SK-N-SH (cell line): ENCODE results near the gene CFAP99. TPM values are rescaled to one million over a fixed set of nuclear protein-coding genes. Genes with fewer than 3 reads are reported as not detected.

Experiments used
- CTCF ChIA-PET: fragments of 300-600, 350-600 bp; formaldehyde crosslinking; extraction: SDS; loops from one replicate; lab custom pipeline; 2021; lab: Yijun Ruan, JAX
- POLR2A ChIA-PET: fragments of 350-600 bp; sonication (Branson Sonifier 250); formaldehyde crosslinking; extraction: SDS; loops from one replicate; lab custom pipeline; 2020; ENCODE audit warnings: antibody characterized with exemption, inconsistent platforms; lab: Yijun Ruan, JAX
- DNase-seq: peaks from one replicate; pipeline ENCODE4 v3.0.0; 2012
- H2AFZ ChIP-seq: fragments of 200-600 bp; sonication (generic); 2 replicates; pipeline ENCODE4 v1.8.1; 2016; ENCODE audit warnings: antibody characterized with exemption, mild to moderate bottlenecking, low read depth
- H3F3A ChIP-seq: fragments of 200-600 bp; sonication (generic); replicated peaks from 2 replicates; pipeline ENCODE3; 2016; ENCODE audit warnings: antibody characterized with exemption, mild to moderate bottlenecking; ENCODE audit not compliant: insufficient read depth
- H3K27ac ChIP-seq, 2 experiments: fragments of 200-500 bp in 1 of 2; fragments of 200-600 bp in 1 of 2; sonication (Bioruptor generic) in 1 of 2; sonication (generic), shearing (Covaris generic) in 1 of 2; 2 replicates each; pipeline versions ENCODE4 v1.5.1 to v1.6.1; 2014 to 2016; ENCODE audit warnings: low read depth in 2 of 2, inconsistent platforms in 1 of 2, low read length in 1 of 2, mild to moderate bottlenecking in 1 of 2, mixed read lengths in 1 of 2
- H3K27me3 ChIP-seq: fragments of 200-600 bp; sonication (generic), shearing (Covaris generic); 2 replicates; pipeline ENCODE4 v1.6.1; 2016; ENCODE audit warnings: mixed run types; ENCODE audit not compliant: insufficient read depth
- H3K36me3 ChIP-seq, 2 experiments: fragments of 200-500 bp in 1 of 2; fragments of 200-600 bp in 1 of 2; sonication (Bioruptor generic) in 1 of 2; sonication (generic) in 1 of 2; replicated peaks in 1 of 2; 2 replicates each; pipeline versions ENCODE3 to v1.5.1; 2014 to 2016; ENCODE audit warnings: low read length in 1 of 2, mild to moderate bottlenecking in 1 of 2; ENCODE audit not compliant: insufficient read depth in 2 of 2, control insufficient read depth in 1 of 2
- H3K4me1 ChIP-seq, 2 experiments: fragments of 200-500 bp in 1 of 2; fragments of 200-600 bp in 1 of 2; sonication (Bioruptor generic) in 1 of 2; sonication (generic), shearing (Covaris generic) in 1 of 2; 2 replicates each; pipeline versions ENCODE4 v1.5.1 to v1.6.1; 2014 to 2016; ENCODE audit warnings: low read depth in 1 of 2, low read length in 1 of 2, mixed run types in 1 of 2; ENCODE audit not compliant: insufficient read depth in 2 of 2, control insufficient read depth in 1 of 2
- H3K4me2 ChIP-seq: fragments of 200-600 bp; sonication (generic), shearing (Covaris generic); 2 replicates; pipeline ENCODE4 v1.6.1; 2017; ENCODE audit warnings: mixed run types
- H3K4me3 ChIP-seq, 2 experiments: fragments of 200-500 bp in 1 of 2; fragments of 200-600 bp in 1 of 2; sonication (Bioruptor generic) in 1 of 2; sonication (generic), shearing (Covaris generic) in 1 of 2; 2 replicates each; pipeline versions ENCODE4 v1.5.1 to v1.8.1; 2014 to 2016; ENCODE audit warnings: low read depth in 2 of 2, inconsistent platforms in 1 of 2, low read length in 1 of 2, mild to moderate bottlenecking in 1 of 2, mixed read lengths in 1 of 2, moderate library complexity in 1 of 2
- H3K79me2 ChIP-seq: fragments of 200-600 bp; sonication (generic); 2 replicates; pipeline ENCODE4 v1.8.1; 2017; ENCODE audit warnings: mild to moderate bottlenecking; ENCODE audit not compliant: insufficient read depth
- H3K9ac ChIP-seq: fragments of 200-600 bp; sonication (generic); 2 replicates; pipeline ENCODE4 v1.6.1; 2017; ENCODE audit warnings: mixed run types
- H3K9me2 ChIP-seq: fragments of 200-600 bp; sonication (generic); 2 replicates; pipeline ENCODE4 v1.6.1; 2017; ENCODE audit warnings: mixed run types
- H3K9me3 ChIP-seq: fragments of 200-600 bp; sonication (generic); 2 replicates; pipeline ENCODE4 v1.6.1; 2017; ENCODE audit warnings: mixed run types, mild to moderate bottlenecking, moderate library complexity
- H4K20me1 ChIP-seq: fragments of 200-600 bp; sonication (generic); 2 replicates; pipeline ENCODE4 v1.6.1; 2017; ENCODE audit warnings: mild to moderate bottlenecking, mixed run types; ENCODE audit not compliant: insufficient read depth
- CTCF ChIP-seq: fragments of 200-600 bp; sonication (generic); IDR thresholded peaks from 2 replicates; pipeline ENCODE4 v1.6.1; 2017; ENCODE audit warnings: antibody characterized with exemption, mild to moderate bottlenecking, moderate library complexity
- EP300 ChIP-seq, 2 experiments: IDR thresholded peaks; 2 replicates each; pipeline versions ENCODE4 v1.4.0 to v1.6.1; 2012; ENCODE audit warnings: borderline replicate concordance in 1 of 2, low read depth in 1 of 2, low read length in 1 of 2
- IRF3 ChIP-seq: fragments of 150-350 bp; IDR thresholded peaks from 2 replicates; pipeline ENCODE4 v1.6.1; 2016; ENCODE audit warnings: mild to moderate bottlenecking, low read depth, low read length
- MAX ChIP-seq: IDR thresholded peaks from 2 replicates; pipeline ENCODE4 v1.4.0; 2012; ENCODE audit warnings: low read depth
- NFIC ChIP-seq: IDR thresholded peaks from 2 replicates; pipeline ENCODE4 v1.4.0; 2012; ENCODE audit warnings: borderline replicate concordance
- PBX3 ChIP-seq: IDR thresholded peaks from 2 replicates; pipeline ENCODE4; 2012
- RAD21 ChIP-seq: IDR thresholded peaks from 2 replicates; pipeline ENCODE4 v1.6.1; 2012; ENCODE audit warnings: mild to moderate bottlenecking, low read length
- RCOR1 ChIP-seq: fragments of 150-350 bp; IDR thresholded peaks from 2 replicates; pipeline ENCODE4 v1.6.1; 2017; ENCODE audit warnings: antibody characterized with exemption, low read length
- REST ChIP-seq: IDR thresholded peaks from 2 replicates; pipeline ENCODE4 v1.6.1; 2012; ENCODE audit warnings: mild to moderate bottlenecking, low read depth, low read length, moderate library complexity
- RFX5 ChIP-seq: IDR thresholded peaks from 2 replicates; pipeline ENCODE4 v1.6.1; 2012; ENCODE audit warnings: mild to moderate bottlenecking, improper control_type of control experiment, low read length
- SIN3A ChIP-seq: IDR thresholded peaks from 2 replicates; pipeline ENCODE4 v1.6.1; 2012; ENCODE audit warnings: low read depth, mild to moderate bottlenecking, low read length, moderate library complexity, borderline replicate concordance
- SMC3 ChIP-seq: IDR thresholded peaks from 2 replicates; pipeline ENCODE4 v1.6.1; 2012; ENCODE audit warnings: low read depth, low read length, improper control_type of control experiment
- TEAD4 ChIP-seq: IDR thresholded peaks from 2 replicates; pipeline ENCODE4 v1.4.0; 2012; ENCODE audit warnings: mild to moderate bottlenecking, borderline replicate concordance; ENCODE audit not compliant: insufficient read depth
- ZBTB33 ChIP-seq: IDR thresholded peaks from 2 replicates; pipeline ENCODE4 v1.4.0; 2012; ENCODE audit warnings: low read depth, borderline replicate concordance
- WGBS: methylation state at CpG from one replicate; pipeline ENCODE4 v1.1.6; 2017; ENCODE audit warnings: low lambda C conversion rate; 5-methylcytosine and 5-hydroxymethylcytosine counted together
- polyA plus RNA-seq, 3 experiments: library from polyadenylated mRNA; depleted of rRNA; stranded (reverse); fragments of >200 nt; gene quantifications; 2 replicates each; pipeline ENCODE4 v1.2.3, GENCODE V29; 2012

The CFAP99 gene
- polyA plus RNA-seq, 1 of the 3 experiments (the other 2 are of a cell fraction) = 0.13 TPM

- TF ChIP-seq PBX3 (no peak), NFIC (no peak), REST (no peak), SIN3A (no peak)
Observed at GRCh38 chr4:2402941-2403340, 15.8 kb upstream of the CFAP99 start (continued).

- no peak overlapping the region for H3K27ac ChIP-seq
- no peak overlapping the region for H3K4me2 ChIP-seq
- no peak overlapping the region for H3K4me3 ChIP-seq
- no peak overlapping the region for H3K9ac ChIP-seq
- DNase-seq = no peak
- H3K27me3 ChIP-seq = no peaks in the 10 kb centered on the region
- 81% methylated on average over 10 of the region's 10 CpGs for WGBS
- no peaks in the 10 kb centered on the region for H4K20me1 ChIP-seq
- H2AFZ ChIP-seq = no peak overlapping the region
- peaks cover 0 to 16% of the 10 kb centered on the region in 2 experiments; a peak in 2 of 4 replicates for H3K4me1 ChIP-seq
- CTCF ChIA-PET = interaction anchor here (0.6 kb wide), 2 partner anchors 430 to 1701 kb away, joined by 3 to 4 read pairs; no protein-coding TSS in a partner anchor
- POLR2A ChIA-PET = no interaction called here
- H3K9me2 ChIP-seq = no peaks in the 10 kb centered on the region
- no peaks in the 10 kb centered on the region for H3K9me3 ChIP-seq
- H3K79me2 ChIP-seq = no peaks in the 10 kb centered on the region
- no peaks in the 10 kb centered on the region for H3F3A ChIP-seq
- no peaks in the 10 kb centered on the region for H3K36me3 ChIP-seq
- TF ChIP-seq EP300 (IDR thresholded peaks at IDR 0.05; ENCODE audit: borderline replicate concordance in 1 of 2, low read depth in 1 of 2, low read length in 1 of 2) (no peak), RCOR1 (no peak), TEAD4 (no peak), REST (no peak), CTCF (no peak), ZBTB33 (no peak), IRF3 (no peak), NFIC (no peak), SMC3 (no peak), MAX (no peak), SIN3A (no peak), RFX5 (no peak), RAD21 (no peak)
Observed at GRCh38 chr4:2406406-2406805, 12.3 kb upstream of the CFAP99 start.
